ENCODE measurements around the gene IKZF2.
"Not testable (repeated sequence)": the region's sequence is repeated elsewhere in the genome, so short reads cannot be mapped to it uniquely, and the experiment has no call there.

The IKZF2 gene

GRCh38 chr2:213032607-213033006 lies 118.8 kb downstream of the IKZF2 start:
- no peak for DNase-seq

- no peak for DNase-seq
Measured at GRCh38 chr2:213022987-213023386, 128.4 kb downstream of the IKZF2 start.

GRCh38 chr2:213021971-213022899 lies 129.2 kb downstream of the IKZF2 start:
- no peak for DNase-seq

DNA sequence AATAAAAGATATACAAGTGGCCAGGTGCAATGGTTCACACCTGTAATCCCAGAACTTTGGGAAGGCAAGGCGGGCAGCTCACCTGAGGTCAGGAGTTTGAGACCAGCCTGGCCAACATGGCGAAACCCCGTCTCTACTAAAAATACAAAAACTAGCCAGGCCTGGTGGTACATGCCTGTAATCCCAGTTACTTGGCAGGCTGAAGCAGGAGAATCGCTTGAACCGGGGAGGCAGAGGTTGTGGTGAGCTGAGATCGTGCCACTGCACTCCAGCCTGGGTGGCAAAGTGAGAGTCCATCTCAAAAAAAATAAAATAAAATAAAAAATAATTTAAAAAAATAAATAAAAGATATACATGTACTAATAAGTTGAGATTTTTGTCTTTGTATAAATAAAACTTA lies 130.5 kb downstream of the IKZF2 start:
- not testable (repeated sequence) for DNase-seq

- DNase-seq, result no peak
Measured at GRCh38 chr2:213020268-213020667, 131.1 kb downstream of the IKZF2 start.

GRCh38 chr2:213019368-213019767 lies 132.0 kb downstream of the IKZF2 start:
- no peak for DNase-seq

GRCh38 chr2:213018340-213018901 lies 133.0 kb downstream of the IKZF2 start:
- DNase-seq, result no peak

DNA sequence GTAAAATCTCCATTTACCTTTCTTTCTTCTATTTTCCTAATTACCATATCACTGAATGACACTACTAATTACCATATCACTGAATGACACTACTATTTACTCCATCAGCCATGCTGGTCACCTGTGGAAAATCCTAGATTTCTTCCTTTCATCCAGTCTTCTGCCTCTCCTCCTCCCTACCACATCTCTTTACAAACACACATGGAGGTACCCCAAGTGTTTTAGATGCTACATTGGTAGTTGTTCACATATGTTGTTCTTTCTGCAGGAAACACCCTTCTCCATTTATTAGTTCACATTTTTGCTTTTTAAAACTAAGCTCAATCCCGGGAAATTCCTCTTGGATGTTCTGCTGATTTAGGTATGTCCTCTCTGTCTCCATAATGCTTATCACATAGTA lies 134.0 kb downstream of the IKZF2 start:
- no peak for DNase-seq

DNA sequence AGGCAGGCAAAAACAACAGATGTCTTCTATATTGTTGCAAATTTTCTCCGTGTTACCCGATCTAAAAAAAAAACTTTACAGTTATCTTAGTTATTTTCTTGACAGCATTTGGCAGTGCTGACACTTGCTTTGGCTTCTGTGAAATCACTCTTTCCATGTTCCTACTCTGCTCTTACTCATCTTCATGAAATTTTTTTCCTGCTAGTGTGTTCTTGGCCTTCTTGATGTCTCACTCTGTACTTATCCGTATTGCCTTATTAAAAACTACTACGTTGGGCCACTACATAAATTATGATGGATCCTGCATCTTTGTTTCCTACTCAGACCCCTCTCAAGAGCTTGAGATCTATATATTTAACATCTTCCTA lies 134.4 kb downstream of the IKZF2 start:
- DNase-seq, result no peak

DNA sequence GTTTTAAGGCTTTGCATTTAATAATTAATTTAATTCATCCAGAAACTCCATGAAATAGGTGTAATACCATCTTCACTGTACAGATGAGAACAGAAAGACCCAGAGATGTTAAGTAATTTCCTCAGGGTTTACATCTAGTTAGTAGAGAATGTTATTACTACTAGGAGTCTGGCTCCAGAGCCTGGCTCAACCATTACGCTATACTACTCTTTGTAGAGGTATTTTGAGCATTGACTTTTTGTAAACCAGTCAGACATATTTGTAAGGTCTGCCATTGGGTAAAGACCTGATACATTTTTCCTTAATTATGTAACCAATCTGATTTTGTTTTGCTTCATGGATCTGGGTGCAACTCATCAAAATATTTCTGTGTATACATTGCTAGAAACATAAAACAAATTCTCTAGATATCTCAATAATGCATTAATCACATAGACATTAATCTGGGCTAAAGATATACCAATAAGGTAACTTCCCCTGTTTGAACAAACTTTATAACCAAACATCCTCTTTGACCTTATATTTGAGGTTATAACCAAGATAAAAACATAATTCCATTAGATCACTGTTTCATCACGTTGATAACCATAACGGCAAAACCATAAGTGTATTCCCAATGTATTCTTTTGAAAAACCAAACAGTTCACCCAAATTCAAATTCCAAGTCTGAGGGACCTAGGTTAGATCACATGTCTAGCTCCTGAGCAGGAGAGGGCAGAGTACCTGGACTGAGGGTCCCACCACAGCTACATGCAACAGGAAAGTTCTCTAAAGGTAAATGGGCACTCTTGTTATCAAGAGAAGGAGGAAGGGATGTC lies 135.0 kb downstream of the IKZF2 start:
- no peak for DNase-seq

DNA sequence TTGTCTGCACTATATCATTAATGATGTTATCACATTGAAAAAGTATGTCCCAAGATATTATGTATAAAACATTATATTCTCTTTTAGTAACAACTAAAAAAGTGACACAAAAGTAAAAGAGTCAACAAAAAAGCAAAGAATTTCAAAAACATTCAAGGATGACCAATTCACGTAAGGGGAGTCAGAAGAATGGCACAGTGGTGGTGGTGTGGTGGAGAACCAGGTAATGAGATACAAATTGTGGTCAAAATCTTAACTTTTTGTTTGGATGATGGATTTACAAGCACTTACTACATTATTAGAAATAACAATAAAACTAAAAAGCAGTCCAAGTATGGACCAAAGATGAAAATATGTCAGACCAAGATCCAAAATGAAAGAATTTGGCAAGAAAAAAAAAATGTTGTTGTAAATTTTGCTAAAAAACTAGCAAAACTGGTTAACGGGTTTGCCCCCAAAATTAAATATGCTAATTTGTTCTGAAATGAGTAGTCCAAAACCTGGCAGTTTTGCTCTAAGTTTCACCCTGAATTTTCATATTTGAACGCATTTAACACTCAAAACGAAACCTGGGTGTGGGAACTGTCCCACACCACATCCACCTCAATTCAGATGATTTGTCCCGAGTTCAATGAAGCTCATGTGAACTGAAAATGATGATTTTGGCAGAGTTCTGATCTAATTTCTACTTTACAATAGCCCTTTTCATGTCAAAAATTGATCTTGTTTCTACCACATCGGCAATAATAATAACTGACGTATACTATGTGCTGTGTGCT lies 135.8 kb downstream of the IKZF2 start:
- no peak for DNase-seq

DNA sequence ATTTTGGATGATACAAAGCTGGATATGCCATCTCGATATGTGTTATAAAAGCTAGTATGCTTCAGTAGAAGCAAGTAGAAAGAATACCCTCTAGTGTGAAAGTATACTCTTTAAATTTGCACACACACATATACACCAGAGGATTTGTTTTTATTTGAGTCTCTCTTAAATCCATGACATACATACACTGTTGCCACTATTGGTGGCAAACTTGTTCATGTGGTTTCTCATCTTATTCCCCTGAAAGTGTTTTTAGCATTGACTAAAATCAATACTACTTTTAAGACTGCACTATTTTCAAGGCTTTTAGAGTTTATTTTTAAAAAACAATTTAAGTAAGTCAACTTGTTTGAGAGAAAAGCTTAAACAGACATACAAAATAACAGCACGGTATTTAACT lies 137.4 kb downstream of the IKZF2 start:
- DNase-seq, result no peak

DNA sequence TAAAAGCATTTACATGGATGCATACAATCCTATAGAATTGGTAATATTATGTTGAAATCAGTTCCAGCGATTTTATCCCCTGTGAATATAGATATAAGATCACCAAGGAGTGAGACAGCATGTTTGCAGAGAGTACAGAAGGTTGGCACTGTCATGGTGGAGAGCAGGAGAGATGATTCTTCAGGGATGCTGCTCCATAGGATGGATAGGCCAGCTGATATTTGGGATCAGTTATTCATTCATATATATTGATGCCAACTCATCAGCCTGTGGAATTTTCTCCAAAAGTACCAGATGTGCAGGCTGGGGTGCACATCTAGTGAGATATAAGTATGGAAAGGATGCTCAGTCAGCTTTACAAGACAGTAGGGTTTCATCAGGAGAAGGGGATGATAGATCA lies 139.9 kb downstream of the IKZF2 start:
- DNase-seq, result no peak

- no peak for DNase-seq
Measured at GRCh38 chr2:213010106-213010779, 141.2 kb downstream of the IKZF2 start.

DNA sequence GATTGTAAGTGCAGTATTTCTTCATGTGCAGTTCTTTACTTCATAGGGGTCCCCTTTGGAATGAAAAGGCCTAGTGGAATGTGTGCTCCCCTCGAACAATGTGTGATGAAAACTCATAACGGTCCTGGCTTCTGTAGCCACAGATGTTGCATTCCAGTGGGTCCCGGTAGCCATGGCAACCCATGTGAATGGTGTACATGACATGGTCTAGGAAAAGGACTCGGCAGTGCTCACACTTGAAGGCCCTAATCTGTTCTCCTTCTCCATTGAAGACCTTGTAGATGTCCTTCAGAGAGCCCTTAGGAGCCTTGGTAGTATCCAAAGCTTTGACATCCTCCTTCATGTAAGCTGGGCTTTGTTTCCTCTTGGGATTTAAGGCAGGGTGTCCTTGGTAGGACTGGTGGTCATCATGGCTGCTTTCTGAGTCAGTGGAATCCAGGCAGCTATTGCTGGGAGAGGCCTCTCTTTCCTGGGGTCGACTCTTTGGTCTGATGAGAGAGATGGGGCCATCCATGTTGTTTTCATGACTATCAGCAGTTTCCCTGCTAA lies 144.0 kb downstream of the IKZF2 start:
- DNase-seq, result no peak

DNA sequence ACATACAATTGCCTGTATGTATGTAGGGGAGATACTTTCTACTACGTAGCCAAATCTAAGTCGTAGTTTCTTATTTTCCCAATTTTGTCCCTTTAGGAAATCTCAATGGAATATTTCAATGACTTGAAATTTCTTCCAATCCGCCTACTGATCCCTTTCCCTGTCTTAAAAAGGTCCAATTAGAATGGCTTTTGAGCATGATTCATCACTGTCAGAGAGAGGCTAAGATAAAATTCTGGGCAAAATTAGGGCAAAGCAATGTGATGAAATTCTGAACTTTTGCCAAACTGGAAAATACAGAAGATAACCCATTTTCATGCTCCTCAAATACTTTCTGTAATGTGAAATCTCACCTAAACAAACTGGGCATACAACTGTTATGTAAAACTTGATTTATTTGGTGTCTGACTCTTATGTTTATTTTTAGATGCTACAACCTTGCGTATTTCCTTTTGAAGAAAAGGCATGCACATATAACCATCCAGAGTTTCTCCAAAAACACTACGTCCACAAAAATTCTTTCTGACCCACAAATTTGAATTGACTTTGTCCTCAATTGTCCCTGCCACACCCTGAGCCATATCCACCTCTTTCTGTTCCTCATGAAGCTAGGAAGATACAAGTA lies 147.1 kb downstream of the IKZF2 start:
- no peak for DNase-seq

DNA sequence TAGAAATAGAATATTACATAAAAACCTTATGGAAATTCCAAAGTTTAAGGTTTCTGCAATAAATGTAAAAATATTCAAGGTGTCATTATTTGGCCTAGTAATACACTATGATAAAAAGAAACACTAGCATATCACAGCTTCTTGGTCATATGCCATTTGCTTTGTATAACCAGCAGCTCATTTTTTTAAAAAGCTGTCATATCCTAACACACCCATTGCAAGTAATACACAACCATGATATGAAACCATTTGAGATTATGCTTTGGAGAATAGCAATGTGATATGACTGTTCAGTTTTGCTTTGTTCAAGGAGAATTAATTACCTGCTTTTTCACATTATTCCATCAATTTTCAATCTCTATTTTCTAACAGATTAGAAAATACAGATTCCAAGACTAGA lies 149.0 kb downstream of the IKZF2 start:
- no peak for DNase-seq

- DNase-seq, result no peak
Measured at GRCh38 chr2:213001297-213001910, 150.0 kb downstream of the IKZF2 start.

- DNase-seq, result no peak
Measured at GRCh38 chr2:212998626-212999359, 152.6 kb downstream of the IKZF2 start.

GRCh38 chr2:212997526-212998020 lies 153.8 kb downstream of the IKZF2 start:
- DNase-seq, result no peak

Data from C1 segment of cervical spinal cord (tissue), 14 donors.